D721Med (cell line): ENCODE data around the gene SENP7.

Experiments used
- DNase-seq: peaks from one replicate; pipeline ENCODE4 v3.0.0; 2011; ENCODE audit warnings: low spot score; ENCODE audit not compliant: insufficient read length
- FAIRE-seq: peaks from 2 replicates; lab custom pipeline; 2011; peaks lifted over from hg19 to GRCh38; lab: Jason Lieb, UNC
- CTCF ChIP-seq: IDR thresholded peaks from 2 replicates; pipeline ENCODE4 v1.5.1; 2012; ENCODE audit warnings: mild to moderate bottlenecking, control low read depth; ENCODE audit not compliant: insufficient read depth; ENCODE audit errors: missing control alignments

Gene SENP7

GRCh38 chr3:101433652-101434051 is 79.4 kb downstream of the SENP7 start:
- FAIRE-seq, result no peak
- TF ChIP-seq CTCF, result no peak

GRCh38 chr3:101423984-101424888 is 88.8 kb downstream of the SENP7 start:
- TF ChIP-seq CTCF, result no peak
- no peak for FAIRE-seq
- DNase-seq, result no peak

More at GRCh38 chr3:101433652-101434051, 79.4 kb downstream of the SENP7 start:
- no peak for DNase-seq

GRCh38 chr3:101418851-101419250 is 94.2 kb downstream of the SENP7 start:
- DNase-seq (no peak), FAIRE-seq (no peak)
- no peak for TF ChIP-seq CTCF

- FAIRE-seq (no peak), DNase-seq (no peak)
- no peak for TF ChIP-seq CTCF
Measured at GRCh38 chr3:101414121-101414520, 98.9 kb downstream of the SENP7 start.

GRCh38 chr3:101413656-101414055 is 99.4 kb downstream of the SENP7 start:
- FAIRE-seq (no peak), DNase-seq (no peak)
- TF ChIP-seq CTCF, result no peak

- DNase-seq (no peak), FAIRE-seq (no peak)
- no peak for TF ChIP-seq CTCF
Measured at GRCh38 chr3:101391413-101391950, 121.5 kb downstream of the SENP7 start.

GRCh38 chr3:101388706-101389105 is 124.3 kb downstream of the SENP7 start:
- no peak for TF ChIP-seq CTCF
- DNase-seq (no peak), FAIRE-seq (no peak)
